ENCODE results near the gene ATG9A. TPM values are rescaled to one million over a fixed set of nuclear protein-coding genes. Genes with fewer than 3 reads are reported as not detected.

The ATG9A gene
- total and polyA plus RNA-seq, 2 donors: 10.0 to 27.4 TPM

- Histone ChIP-seq H3K36me3 (ENCODE audit: control insufficient read depth in 2 of 2, insufficient read depth in 2 of 2, low read length in 1 of 2) (peaks cover 43 to 52% of the 10 kb centered on the region in 2 donors), H3K4me3 (ENCODE audit: low read length in 2 of 2) (peak within 1 kb of the TSS; percentile 48), H3K27me3 (ENCODE audit: control insufficient read depth in 2 of 2, insufficient read depth in 1 of 2, low read length in 1 of 2) (peaks cover 0 to 12% of the 10 kb centered on the region in 2 donors), H3K4me1 (ENCODE audit: control insufficient read depth in 2 of 2, insufficient read depth in 2 of 2, low read length in 2 of 2) (peaks cover 18 to 23% of the 10 kb centered on the region in 2 donors), H3K9me3 (ENCODE audit: control insufficient read depth in 2 of 2, insufficient read depth in 1 of 2, low read length in 1 of 2) (peaks cover 0 to 3% of the 10 kb centered on the region in 2 donors), H3K27ac (ENCODE audit: low read depth in 1 of 2, low read length in 1 of 2) (peak within 1 kb of the TSS; percentile 64 to 73)
- WGBS: 22% methylated on average over 71 of the region's 71 CpGs
- peak; percentile 59 to 92 (median 78) for DNase-seq (ENCODE audit: low read depth in 6 of 9, low spot score in 9 of 9)
These were observed 10.4 kb downstream of the ATG9A start, which contains the start of gene ABCB6 for GRCh38 chr2:219218732-219219701. Gene ABCB6, minus strand, starts transcription at chr2:219218958. Its CDS starts 285 bp downstream, at chr2:219218673.

GRCh38 chr2:219218217-219218731 is 11.2 kb downstream of the ATG9A start:
- peaks cover 0 to 12% of the 10 kb centered on the region in 2 donors for H3K27me3 ChIP-seq (ENCODE audit: control insufficient read depth in 2 of 2, insufficient read depth in 1 of 2, low read length in 1 of 2)
- peak in 1 of 9 donors; percentile 6 for DNase-seq (ENCODE audit: low read depth in 6 of 9, low spot score in 9 of 9)
- H3K4me1 ChIP-seq (ENCODE audit: control insufficient read depth in 2 of 2, insufficient read depth in 2 of 2, low read length in 2 of 2): peaks cover 18 to 23% of the 10 kb centered on the region in 2 donors
- peak overlapping the region; percentile 64 to 73 for H3K27ac ChIP-seq (ENCODE audit: low read depth in 1 of 2, low read length in 1 of 2)
- 1% methylated on average over 37 of the region's 37 CpGs for WGBS
- peaks cover 36 to 45% of the 10 kb centered on the region in 2 donors for H3K36me3 ChIP-seq (ENCODE audit: control insufficient read depth in 2 of 2, insufficient read depth in 2 of 2, low read length in 1 of 2)
- peaks cover 0 to 3% of the 10 kb centered on the region in 2 donors for H3K9me3 ChIP-seq (ENCODE audit: control insufficient read depth in 2 of 2, insufficient read depth in 1 of 2, low read length in 1 of 2)
- H3K4me3 ChIP-seq (ENCODE audit: low read length in 2 of 2): peak overlapping the region; percentile 48

GRCh38 chr2:219216535-219216915 is 12.9 kb downstream of the ATG9A start:
- Histone ChIP-seq H3K4me3 (ENCODE audit: low read length in 2 of 2) (no peak overlapping the region), H3K4me1 (ENCODE audit: control insufficient read depth in 2 of 2, insufficient read depth in 2 of 2, low read length in 2 of 2) (peaks cover 18 to 23% of the 10 kb centered on the region in 2 donors), H3K36me3 (ENCODE audit: control insufficient read depth in 2 of 2, insufficient read depth in 2 of 2, low read length in 1 of 2) (peaks cover 26 to 27% of the 10 kb centered on the region in 2 donors), H3K27me3 (ENCODE audit: control insufficient read depth in 2 of 2, insufficient read depth in 1 of 2, low read length in 1 of 2) (peaks cover 0 to 12% of the 10 kb centered on the region in 2 donors), H3K9me3 (ENCODE audit: control insufficient read depth in 2 of 2, insufficient read depth in 1 of 2, low read length in 1 of 2) (peaks cover 0 to 3% of the 10 kb centered on the region in 2 donors), H3K27ac (ENCODE audit: low read depth in 1 of 2, low read length in 1 of 2) (no peak overlapping the region)
- WGBS: 94% methylated on average over 6 of the region's 6 CpGs
- DNase-seq (ENCODE audit: low read depth in 6 of 9, low spot score in 9 of 9): no peak

DNA sequence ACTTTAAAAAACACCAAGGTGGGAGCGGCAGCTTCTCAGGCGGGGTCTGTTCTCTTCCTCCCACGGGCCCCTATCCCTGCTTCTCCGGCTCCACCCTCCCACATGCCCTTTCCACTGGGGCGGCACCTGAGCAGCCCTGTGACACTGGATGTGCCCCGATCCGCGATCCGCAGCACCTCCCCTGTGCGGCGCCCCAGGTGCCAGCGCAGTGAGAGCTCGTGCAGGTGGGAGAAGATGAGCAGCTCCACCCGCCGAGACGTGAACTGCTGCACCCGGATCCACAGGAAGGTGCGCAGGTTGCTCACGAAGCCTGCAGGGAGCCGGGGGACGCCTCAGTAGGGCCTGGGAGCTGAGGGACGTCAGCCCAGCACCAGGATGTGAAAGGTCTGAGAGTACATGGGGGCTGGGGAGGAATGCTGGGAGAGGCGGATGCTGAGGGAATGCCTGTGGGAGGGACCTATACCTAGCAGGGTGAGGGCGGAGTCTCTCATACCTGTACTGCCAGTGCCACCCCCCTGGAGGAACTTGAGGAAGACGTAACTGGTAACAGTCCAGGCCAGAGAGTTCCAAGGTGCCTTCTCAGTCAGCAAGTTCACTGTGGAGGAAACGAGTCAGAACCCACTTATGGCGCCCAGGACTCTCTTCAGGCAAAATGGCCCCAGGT is 13.4 kb downstream of the ATG9A start:
- WGBS: 96% methylated on average over 27 of the region's 27 CpGs
- Histone ChIP-seq H3K4me3 (ENCODE audit: low read length in 2 of 2) (no peak overlapping the region), H3K27me3 (ENCODE audit: control insufficient read depth in 2 of 2, insufficient read depth in 1 of 2, low read length in 1 of 2) (peaks cover 0 to 12% of the 10 kb centered on the region in 2 donors), H3K9me3 (ENCODE audit: control insufficient read depth in 2 of 2, insufficient read depth in 1 of 2, low read length in 1 of 2) (peaks cover 0 to 3% of the 10 kb centered on the region in 2 donors), H3K27ac (ENCODE audit: low read depth in 1 of 2, low read length in 1 of 2) (no peak overlapping the region), H3K4me1 (ENCODE audit: control insufficient read depth in 2 of 2, insufficient read depth in 2 of 2, low read length in 2 of 2) (peaks cover 18 to 27% of the 10 kb centered on the region in 2 donors), H3K36me3 (ENCODE audit: control insufficient read depth in 2 of 2, insufficient read depth in 2 of 2, low read length in 1 of 2) (peaks cover 22 to 23% of the 10 kb centered on the region in 2 donors)
- no peak for DNase-seq (ENCODE audit: low read depth in 6 of 9, low spot score in 9 of 9)

- H3K4me1 ChIP-seq (ENCODE audit: control insufficient read depth in 2 of 2, insufficient read depth in 2 of 2, low read length in 2 of 2): peaks cover 18 to 39% of the 10 kb centered on the region in 2 donors
- no peak overlapping the region for H3K27ac ChIP-seq (ENCODE audit: low read depth in 1 of 2, low read length in 1 of 2)
- H3K36me3 ChIP-seq (ENCODE audit: control insufficient read depth in 2 of 2, insufficient read depth in 2 of 2, low read length in 1 of 2): peaks cover 20% of the 10 kb centered on the region in 2 donors
- DNase-seq (ENCODE audit: low read depth in 6 of 9, low spot score in 9 of 9): no peak
- no peak overlapping the region for H3K4me3 ChIP-seq (ENCODE audit: low read length in 2 of 2)
- WGBS: 97% methylated on average over 6 of the region's 6 CpGs
- peaks cover 0 to 3% of the 10 kb centered on the region in 2 donors for H3K9me3 ChIP-seq (ENCODE audit: control insufficient read depth in 2 of 2, insufficient read depth in 1 of 2, low read length in 1 of 2)
- peaks cover 0 to 12% of the 10 kb centered on the region in 2 donors for H3K27me3 ChIP-seq (ENCODE audit: control insufficient read depth in 2 of 2, insufficient read depth in 1 of 2, low read length in 1 of 2)
These were observed 14.7 kb downstream of the ATG9A start for GRCh38 chr2:219214786-219215185.

DNA sequence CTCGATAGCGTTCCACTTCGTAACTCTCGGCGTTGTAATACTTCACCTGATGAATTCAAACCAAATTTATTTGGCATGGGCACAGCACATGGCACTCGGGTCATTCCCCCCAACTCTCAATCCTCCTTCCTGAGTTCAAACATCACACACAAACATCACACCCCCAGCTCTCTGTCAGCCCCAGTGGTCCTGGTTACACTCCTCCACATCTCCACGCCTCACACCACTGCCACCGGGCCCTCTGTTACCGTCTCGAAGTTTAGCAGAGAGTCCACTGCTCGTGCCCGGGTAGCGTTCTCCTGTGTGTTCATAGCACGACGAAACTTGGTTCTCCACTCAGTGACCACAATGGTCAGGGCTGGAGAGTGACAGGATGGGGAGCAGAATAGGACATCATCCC is 15.3 kb downstream of the ATG9A start:
- Histone ChIP-seq H3K4me1 (ENCODE audit: control insufficient read depth in 2 of 2, insufficient read depth in 2 of 2, low read length in 2 of 2) (peaks cover 16 to 41% of the 10 kb centered on the region in 2 donors), H3K9me3 (ENCODE audit: control insufficient read depth in 2 of 2, insufficient read depth in 1 of 2, low read length in 1 of 2) (peaks cover 0 to 3% of the 10 kb centered on the region in 2 donors), H3K27me3 (ENCODE audit: control insufficient read depth in 2 of 2, insufficient read depth in 1 of 2, low read length in 1 of 2) (peaks cover 0 to 12% of the 10 kb centered on the region in 2 donors), H3K27ac (ENCODE audit: low read depth in 1 of 2, low read length in 1 of 2) (no peak overlapping the region), H3K4me3 (ENCODE audit: low read length in 2 of 2) (no peak overlapping the region), H3K36me3 (ENCODE audit: control insufficient read depth in 2 of 2, insufficient read depth in 2 of 2, low read length in 1 of 2) (peaks cover 21 to 23% of the 10 kb centered on the region in 2 donors)
- no peak for DNase-seq (ENCODE audit: low read depth in 6 of 9, low spot score in 9 of 9)
- WGBS: 97% methylated on average over 15 of the region's 15 CpGs

- Histone ChIP-seq H3K4me3 (ENCODE audit: low read length in 2 of 2) (no peak overlapping the region), H3K27ac (ENCODE audit: low read depth in 1 of 2, low read length in 1 of 2) (no peak overlapping the region), H3K27me3 (ENCODE audit: control insufficient read depth in 2 of 2, insufficient read depth in 1 of 2, low read length in 1 of 2) (peaks cover 0 to 10% of the 10 kb centered on the region in 2 donors), H3K4me1 (ENCODE audit: control insufficient read depth in 2 of 2, insufficient read depth in 2 of 2, low read length in 2 of 2) (peaks cover 11 to 39% of the 10 kb centered on the region in 2 donors), H3K9me3 (ENCODE audit: control insufficient read depth in 2 of 2, insufficient read depth in 1 of 2, low read length in 1 of 2) (peaks cover 0 to 3% of the 10 kb centered on the region in 2 donors), H3K36me3 (ENCODE audit: control insufficient read depth in 2 of 2, insufficient read depth in 2 of 2, low read length in 1 of 2) (peaks cover 27 to 29% of the 10 kb centered on the region in 2 donors)
- WGBS: 97% methylated on average over 10 of the region's 10 CpGs
- no peak for DNase-seq (ENCODE audit: low read depth in 6 of 9, low spot score in 9 of 9)
These were observed 15.9 kb downstream of the ATG9A start for GRCh38 chr2:219213486-219214071.

DNA sequence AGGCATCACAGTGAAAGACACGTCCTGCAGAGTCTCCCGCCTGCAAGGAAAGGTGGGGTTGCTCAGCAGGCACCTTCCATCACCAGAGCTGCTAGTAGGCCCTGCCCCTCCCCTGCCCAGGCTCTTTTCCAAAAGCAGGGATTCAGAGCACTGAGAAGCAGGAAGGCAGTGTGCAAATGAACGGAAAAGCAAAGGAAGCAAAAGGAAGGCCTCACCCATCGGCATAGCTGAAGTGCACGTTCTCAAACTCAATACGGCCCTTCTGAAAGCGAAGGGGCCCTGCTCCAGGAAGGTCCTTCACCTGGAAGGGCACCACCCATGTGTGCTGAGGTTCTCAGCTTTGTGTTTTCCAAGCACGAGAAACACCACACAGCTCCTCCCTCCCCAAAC is 16.4 kb downstream of the ATG9A start:
- peaks cover 6 to 39% of the 10 kb centered on the region in 2 donors for H3K4me1 ChIP-seq (ENCODE audit: control insufficient read depth in 2 of 2, insufficient read depth in 2 of 2, low read length in 2 of 2)
- 99% methylated on average over 8 of the region's 8 CpGs for WGBS
- peaks cover 0 to 5% of the 10 kb centered on the region in 2 donors for H3K27me3 ChIP-seq (ENCODE audit: control insufficient read depth in 2 of 2, insufficient read depth in 1 of 2, low read length in 1 of 2)
- H3K36me3 ChIP-seq (ENCODE audit: control insufficient read depth in 2 of 2, insufficient read depth in 2 of 2, low read length in 1 of 2): peaks cover 32 to 34% of the 10 kb centered on the region in 2 donors
- H3K9me3 ChIP-seq (ENCODE audit: control insufficient read depth in 2 of 2, insufficient read depth in 1 of 2, low read length in 1 of 2): peaks cover 0 to under 1% of the 10 kb centered on the region in 2 donors
- no peak overlapping the region for H3K27ac ChIP-seq (ENCODE audit: low read depth in 1 of 2, low read length in 1 of 2)
- no peak for DNase-seq (ENCODE audit: low read depth in 6 of 9, low spot score in 9 of 9)
- no peak overlapping the region for H3K4me3 ChIP-seq (ENCODE audit: low read length in 2 of 2)

Measured in thymus (tissue), 11 donors.